ENCODE results near the gene IQGAP3. TPM values are rescaled to one million over a fixed set of nuclear protein-coding genes. Genes with fewer than 3 reads are reported as not detected.

Gene IQGAP3
- total RNA-seq, 2 experiments from 2014 or later: not detected

DNA sequence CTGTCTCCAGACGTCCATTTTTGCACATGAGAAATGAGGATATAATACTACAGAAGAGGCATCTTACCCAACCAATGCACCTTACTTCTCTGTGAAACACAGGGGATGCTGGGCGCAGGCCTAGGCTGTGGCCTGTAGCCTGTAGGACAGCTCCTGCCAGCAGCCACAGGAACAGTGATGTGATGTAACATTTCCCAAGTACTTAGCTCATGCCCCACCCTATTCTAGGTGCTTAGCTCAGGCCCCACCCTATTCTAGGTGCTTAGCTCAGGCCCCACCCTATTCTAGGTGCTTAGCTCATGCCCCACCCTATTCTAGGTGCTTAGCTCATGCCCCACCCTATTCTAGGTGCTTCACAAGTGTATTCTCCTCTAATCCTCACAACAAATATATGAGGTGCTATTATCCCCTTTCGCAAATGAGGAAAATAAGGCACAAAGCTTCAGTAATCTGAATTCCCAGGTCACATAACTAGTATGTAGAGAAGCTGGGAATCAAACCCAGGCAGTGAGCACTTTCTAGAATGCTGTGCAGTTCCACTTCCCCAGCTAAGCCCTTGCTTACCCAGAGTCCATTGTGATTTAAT, 14.6 kb upstream of the IQGAP3 start:
- peaks cover 9% of the 10 kb centered on the region for H3K36me3 Mint-ChIP-seq (ENCODE audit: low read depth)
- intact Hi-C loops (cut with DNase I, micrococcal nuclease): no loop called here
- no peak overlapping the region for H3K4me3 Mint-ChIP-seq
- peaks cover 36% of the 10 kb centered on the region for H3K4me1 Mint-ChIP-seq (ENCODE audit: low read depth)
- ATAC-seq (ENCODE audit: poor library complexity) (no peak), DNase-seq (no peak)
- no peak for TF ChIP-seq CTCF (IDR thresholded peaks at IDR 0.05)
- no peaks in the 10 kb centered on the region for H3K27me3 Mint-ChIP-seq
- no peak overlapping the region for H3K27ac ChIP-seq (ENCODE audit: low read depth in 1 of 2, low read length in 2 of 2)
- H3K9me3 Mint-ChIP-seq: no peaks in the 10 kb centered on the region
- no peaks in the 10 kb centered on the region for H3K9me3 ChIP-seq (ENCODE audit: control insufficient read depth in 1 of 2, insufficient read depth in 1 of 2, low read length in 2 of 2)
- ChIA-PET POLR2A (interaction anchor here (1.7 kb wide), 1 partner anchor 96 kb away, joined by 3 read pairs; no protein-coding TSS in a partner anchor), CTCF (interaction anchor here (0.7 to 0.9 kb wide), 2 partner anchors 22 to 107 kb away, joined by 3 to 4 read pairs; no protein-coding TSS in a partner anchor)
- no peaks in the 10 kb centered on the region for H3K27me3 ChIP-seq (ENCODE audit: control insufficient read depth in 1 of 2, insufficient read depth in 2 of 2, low read length in 2 of 2)
- no peak overlapping the region for H3K4me3 ChIP-seq (ENCODE audit: low read length)
- H3K27ac Mint-ChIP-seq: no peak overlapping the region
- no peaks in the 10 kb centered on the region for H3K36me3 ChIP-seq (ENCODE audit: insufficient read depth, low read length)
- peaks cover 35% of the 10 kb centered on the region for H3K4me1 ChIP-seq (ENCODE audit: insufficient read depth, low read length)

GRCh38 chr1:156586323-156586722, 14.0 kb upstream of the IQGAP3 start:
- no peak overlapping the region for H3K27ac Mint-ChIP-seq
- H3K27me3 Mint-ChIP-seq: no peaks in the 10 kb centered on the region
- Histone ChIP-seq H3K4me3 (ENCODE audit: low read length) (no peak overlapping the region), H3K4me1 (ENCODE audit: insufficient read depth, low read length) (peaks cover 36% of the 10 kb centered on the region), H3K27me3 (ENCODE audit: control insufficient read depth in 1 of 2, insufficient read depth in 2 of 2, low read length in 2 of 2) (no peaks in the 10 kb centered on the region), H3K9me3 (ENCODE audit: control insufficient read depth in 1 of 2, insufficient read depth in 1 of 2, low read length in 2 of 2) (no peaks in the 10 kb centered on the region), H3K27ac (ENCODE audit: low read depth in 1 of 2, low read length in 2 of 2) (no peak overlapping the region), H3K36me3 (ENCODE audit: insufficient read depth, low read length) (no peaks in the 10 kb centered on the region)
- H3K9me3 Mint-ChIP-seq: no peaks in the 10 kb centered on the region
- ChIA-PET POLR2A (interaction anchor here (1.4 to 1.7 kb wide), 2 partner anchors 85 to 96 kb away, joined by 3 to 5 read pairs; no protein-coding TSS in a partner anchor), CTCF (interaction anchor here (0.9 to 1.6 kb wide), 3 partner anchors 22 to 200 kb away, joined by 3 to 9 read pairs (median 4); no protein-coding TSS in a partner anchor)
- H3K36me3 Mint-ChIP-seq (ENCODE audit: low read depth): peaks cover 9% of the 10 kb centered on the region
- peaks cover 38% of the 10 kb centered on the region for H3K4me1 Mint-ChIP-seq (ENCODE audit: low read depth)
- no peak for DNase-seq
- TF ChIP-seq CTCF (IDR thresholded peaks at IDR 0.05): no peak
- intact Hi-C loops (cut with DNase I, micrococcal nuclease): no loop called here
- no peak overlapping the region for H3K4me3 Mint-ChIP-seq
- no peak for ATAC-seq (ENCODE audit: poor library complexity)

DNA sequence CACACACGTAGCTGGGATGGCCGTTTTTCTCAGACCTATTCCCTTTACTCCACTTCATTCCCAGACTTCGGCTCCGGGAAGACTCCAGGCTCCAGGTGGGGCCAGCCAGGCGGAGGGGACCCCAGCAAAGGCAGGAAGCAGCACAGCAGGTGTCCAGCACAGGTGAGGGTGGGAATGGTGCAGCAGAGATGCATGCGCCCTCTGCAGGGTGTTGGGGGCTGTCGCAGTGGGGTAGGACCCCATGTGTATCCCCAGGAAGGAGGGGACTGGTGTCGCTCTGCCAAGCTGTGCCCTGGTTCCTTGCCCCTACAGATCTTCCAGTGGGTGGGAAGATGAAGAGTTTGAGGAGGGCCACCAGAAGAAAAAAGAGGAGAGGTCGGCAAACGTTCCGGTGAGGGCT, 12.4 kb upstream of the IQGAP3 start:
- Histone ChIP-seq H3K4me3 (ENCODE audit: low read length) (no peak overlapping the region), H3K27me3 (ENCODE audit: control insufficient read depth in 1 of 2, insufficient read depth in 2 of 2, low read length in 2 of 2) (no peaks in the 10 kb centered on the region), H3K27ac (ENCODE audit: low read depth in 1 of 2, low read length in 2 of 2) (no peak overlapping the region), H3K4me1 (ENCODE audit: insufficient read depth, low read length) (peaks cover 32% of the 10 kb centered on the region), H3K36me3 (ENCODE audit: insufficient read depth, low read length) (no peaks in the 10 kb centered on the region), H3K9me3 (ENCODE audit: control insufficient read depth in 1 of 2, insufficient read depth in 1 of 2, low read length in 2 of 2) (no peaks in the 10 kb centered on the region)
- DNase-seq (no peak), ATAC-seq (ENCODE audit: poor library complexity) (no peak)
- H3K27ac Mint-ChIP-seq: no peak overlapping the region
- peaks cover 33% of the 10 kb centered on the region for H3K4me1 Mint-ChIP-seq (ENCODE audit: low read depth)
- H3K4me3 Mint-ChIP-seq: no peak overlapping the region
- intact Hi-C loops (cut with DNase I, micrococcal nuclease): loop anchor here (1.0 to 5.0 kb wide), 5 partner anchors 23 to 103 kb away; partner anchors contain the start of gene MEF2D (in 1 of the 2)
- peaks cover 9% of the 10 kb centered on the region for H3K36me3 Mint-ChIP-seq (ENCODE audit: low read depth)
- ChIA-PET POLR2A (no interaction called here), CTCF (interaction anchor here (1.0 kb wide), 1 partner anchor 104 kb away, joined by 3 read pairs; no protein-coding TSS in a partner anchor)
- no peaks in the 10 kb centered on the region for H3K9me3 Mint-ChIP-seq
- H3K27me3 Mint-ChIP-seq: no peaks in the 10 kb centered on the region
- TF ChIP-seq CTCF (IDR thresholded peaks at IDR 0.05): no peak

Data from CD4-positive, alpha-beta T cell (primary cell).